Mesothelial cell of epicardium (in vitro differentiated cells): Measurements from ENCODE around the gene UPF1. TPM values are rescaled to one million over a fixed set of nuclear protein-coding genes. Genes with fewer than 3 reads are reported as not detected.

ENCODE experiments used
- DNase-seq, 2 experiments: peaks; one replicate each; pipeline ENCODE4 v3.0.0; 2021; ENCODE audit warnings: low spot score in 2 of 2; ENCODE audit not compliant: unreplicated experiment in 2 of 2
- H3K27ac Mint-ChIP-seq: 2 replicates; pipeline ENCODE4 v1.8.0; 2021; ENCODE audit warnings: mixed read lengths
- H3K27me3 Mint-ChIP-seq: 2 replicates; pipeline ENCODE4 v1.8.0; 2021; ENCODE audit warnings: low read depth, mixed read lengths
- H3K36me3 Mint-ChIP-seq: 2 replicates; pipeline ENCODE4 v1.8.0; 2021; ENCODE audit warnings: mixed read lengths
- H3K4me1 Mint-ChIP-seq: 2 replicates; pipeline ENCODE4 v1.8.0; 2021; ENCODE audit warnings: mixed read lengths
- H3K4me3 Mint-ChIP-seq: 2 replicates; pipeline ENCODE4 v1.8.0; 2021; ENCODE audit warnings: mild to moderate bottlenecking, moderate library complexity, mixed read lengths
- H3K9me3 Mint-ChIP-seq: 2 replicates; pipeline ENCODE4 v1.8.0; 2021; ENCODE audit warnings: mixed read lengths
- CTCF ChIP-seq: fragments of 200-600 bp; sonication (generic); IDR thresholded peaks from one replicate; pipeline ENCODE4 v1.5.0; 2021; ENCODE audit warnings: antibody characterized with exemption; ENCODE audit not compliant: unreplicated experiment
- total RNA-seq: library from RNA; stranded (reverse); gene quantifications from 3 replicates; pipeline ENCODE4 v1.2.1, GENCODE V29; 2021

UPF1 gene
- total RNA-seq, 1 donor from 2014 or later: 73.3 TPM

GRCh38 chr19:18896421-18896841 lies 64.7 kb downstream of the UPF1 start:
- peaks cover 8% of the 10 kb centered on the region for H3K27me3 Mint-ChIP-seq
- no peak overlapping the region for H3K27ac Mint-ChIP-seq
- H3K36me3 Mint-ChIP-seq: peaks cover 4% of the 10 kb centered on the region
- no peak for TF ChIP-seq CTCF
- H3K9me3 Mint-ChIP-seq: no peaks in the 10 kb centered on the region
- peak in 1 of 2 experiments; percentile 43 for DNase-seq
- peak overlapping the region; percentile 79 for H3K4me3 Mint-ChIP-seq
- peaks cover 5% of the 10 kb centered on the region for H3K4me1 Mint-ChIP-seq

- DNase-seq: no peak
- no peak for TF ChIP-seq CTCF
- H3K4me1 Mint-ChIP-seq: peaks cover 5% of the 10 kb centered on the region
- peak overlapping the region; percentile 79 for H3K4me3 Mint-ChIP-seq
- peaks cover 8% of the 10 kb centered on the region for H3K36me3 Mint-ChIP-seq
- no peak overlapping the region for H3K27ac Mint-ChIP-seq
- peaks cover 8% of the 10 kb centered on the region for H3K27me3 Mint-ChIP-seq
- no peaks in the 10 kb centered on the region for H3K9me3 Mint-ChIP-seq
These were observed 65.6 kb downstream of the UPF1 start for GRCh38 chr19:18897094-18898029.

GRCh38 chr19:18898081-18898606 lies 66.4 kb downstream of the UPF1 start:
- no peak for DNase-seq
- H3K36me3 Mint-ChIP-seq: peaks cover 8% of the 10 kb centered on the region

GRCh38 chr19:18898607-18899408 lies 67.0 kb downstream of the UPF1 start:
- Mint-ChIP-seq H3K27ac (no peak overlapping the region), H3K36me3 (peaks cover 8% of the 10 kb centered on the region), H3K4me1 (peaks cover 4% of the 10 kb centered on the region), H3K27me3 (peaks cover 7% of the 10 kb centered on the region), H3K4me3 (no peak overlapping the region), H3K9me3 (no peaks in the 10 kb centered on the region)
- no peak for TF ChIP-seq CTCF
- no peak for DNase-seq

More at GRCh38 chr19:18898081-18898606, 66.4 kb downstream of the UPF1 start:
- H3K9me3 Mint-ChIP-seq: no peaks in the 10 kb centered on the region
- peaks cover 8% of the 10 kb centered on the region for H3K27me3 Mint-ChIP-seq
- no peak overlapping the region for H3K27ac Mint-ChIP-seq
- TF ChIP-seq CTCF: no peak
- H3K4me3 Mint-ChIP-seq: no peak overlapping the region
- peaks cover 5% of the 10 kb centered on the region for H3K4me1 Mint-ChIP-seq

GRCh38 chr19:18899624-18900560 lies 68.1 kb downstream of the UPF1 start:
- H3K4me3 Mint-ChIP-seq: no peak overlapping the region
- no peaks in the 10 kb centered on the region for H3K9me3 Mint-ChIP-seq
- peaks cover 8% of the 10 kb centered on the region for H3K36me3 Mint-ChIP-seq
- no peak for TF ChIP-seq CTCF
- H3K27me3 Mint-ChIP-seq: peaks cover 5% of the 10 kb centered on the region
- DNase-seq: no peak
- H3K4me1 Mint-ChIP-seq: peaks cover 2% of the 10 kb centered on the region
- H3K27ac Mint-ChIP-seq: no peak overlapping the region
